Measurements from ENCODE around the gene SLC24A4. TPM values are rescaled to one million over a fixed set of nuclear protein-coding genes. Genes with fewer than 3 reads are reported as not detected.

The SLC24A4 gene
- total RNA-seq, 4 donors from 2014 or later: 0.35 to 0.49 TPM; not detected in 2

GRCh38 chr14:92519246-92520101, 196.5 kb downstream of the SLC24A4 start:
- H3K4me3 ChIP-seq: no peak overlapping the region
- intact Hi-C loops (cut with DNase I; ENCODE audit: low total_unique reads): no loop called here
- no peak for DNase-seq
- H3K27ac ChIP-seq: no peak overlapping the region
- no peaks in the 10 kb centered on the region for H3K36me3 ChIP-seq
- H3K9me3 ChIP-seq: no peaks in the 10 kb centered on the region
- no peaks in the 10 kb centered on the region for H3K4me1 ChIP-seq
- TF ChIP-seq CTCF (IDR thresholded peaks at IDR 0.05) (no peak), POLR2A (IDR thresholded peaks at IDR 0.05) (no peak)
- no peaks in the 10 kb centered on the region for H3K27me3 ChIP-seq

GRCh38 chr14:92520102-92521057, 197.4 kb downstream of the SLC24A4 start:
- Histone ChIP-seq H3K36me3 (no peaks in the 10 kb centered on the region), H3K4me3 (no peak overlapping the region), H3K27ac (no peak overlapping the region), H3K27me3 (no peaks in the 10 kb centered on the region), H3K4me1 (no peaks in the 10 kb centered on the region), H3K9me3 (no peaks in the 10 kb centered on the region)
- TF ChIP-seq POLR2A (IDR thresholded peaks at IDR 0.05) (no peak), CTCF (IDR thresholded peaks at IDR 0.05) (no peak)
- DNase-seq: no peak
- intact Hi-C loops (cut with DNase I; ENCODE audit: low total_unique reads): no loop called here

GRCh38 chr14:92521058-92521415, 198.1 kb downstream of the SLC24A4 start:
- no peaks in the 10 kb centered on the region for H3K27me3 ChIP-seq
- intact Hi-C loops (cut with DNase I; ENCODE audit: low total_unique reads): no loop called here
- H3K4me3 ChIP-seq: no peak overlapping the region
- DNase-seq: no peak
- no peak for TF ChIP-seq POLR2A (IDR thresholded peaks at IDR 0.05)
- no peak for TF ChIP-seq CTCF (IDR thresholded peaks at IDR 0.05)
- no peaks in the 10 kb centered on the region for H3K9me3 ChIP-seq
- no peaks in the 10 kb centered on the region for H3K4me1 ChIP-seq
- H3K27ac ChIP-seq: no peak overlapping the region
- no peaks in the 10 kb centered on the region for H3K36me3 ChIP-seq

- Histone ChIP-seq H3K4me3 (no peak overlapping the region), H3K27ac (no peak overlapping the region), H3K27me3 (no peaks in the 10 kb centered on the region), H3K9me3 (no peaks in the 10 kb centered on the region), H3K4me1 (no peaks in the 10 kb centered on the region), H3K36me3 (no peaks in the 10 kb centered on the region)
- no peak for DNase-seq
- TF ChIP-seq POLR2A (IDR thresholded peaks at IDR 0.05) (no peak), CTCF (IDR thresholded peaks at IDR 0.05) (no peak)
- intact Hi-C loops (cut with DNase I; ENCODE audit: low total_unique reads): no loop called here
Observed at GRCh38 chr14:92523752-92524151, 200.8 kb downstream of the SLC24A4 start.

Data from uterus (tissue), 4 donors.